CD4-positive, alpha-beta T cell treated with Interleukin-6 for 4 hours (primary cell): ENCODE measurements around the gene FNBP1.

Experiments used
- DNase-seq: peaks from one replicate; pipeline ENCODE4 v3.0.0-alpha.2; 2020; ENCODE audit warnings: mixed read lengths

Gene FNBP1

GRCh38 chr9:129869585-129870501, 173.1 kb downstream of the FNBP1 start:
- no peak for DNase-seq

DNA sequence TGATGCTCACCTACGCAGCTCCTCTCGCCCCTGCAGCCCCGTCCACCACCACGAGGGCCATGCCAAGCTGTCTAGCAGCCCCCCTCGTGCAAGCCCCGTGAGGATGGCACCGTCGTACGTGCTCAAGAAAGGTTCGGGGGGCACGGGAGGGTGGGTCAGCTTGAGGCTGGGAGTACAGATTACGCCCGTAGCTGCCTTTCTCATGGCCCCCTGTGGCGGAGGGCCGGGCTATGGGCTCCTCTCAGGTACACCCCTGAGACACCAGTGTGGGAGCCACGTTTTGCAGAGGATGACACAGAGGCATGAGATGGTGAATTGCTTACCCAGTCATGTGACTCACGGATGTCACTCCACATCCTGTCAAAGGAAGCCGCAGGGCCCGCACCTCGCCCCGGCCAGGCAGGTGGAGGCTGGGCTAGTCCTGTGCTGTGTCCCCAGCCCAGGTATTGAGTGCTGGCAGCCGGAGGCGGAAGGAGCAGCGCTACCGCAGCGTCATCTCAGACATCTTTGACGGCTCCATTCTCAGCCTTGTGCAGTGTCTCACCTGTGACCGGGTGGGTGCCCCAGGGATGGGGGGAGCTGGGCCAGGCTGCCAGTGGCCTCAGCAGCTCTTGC, 174.0 kb downstream of the FNBP1 start:
- peak; percentile 96 for DNase-seq

GRCh38 chr9:129868023-129868871, 174.7 kb downstream of the FNBP1 start:
- DNase-seq: no peak

- DNase-seq: peak; percentile 32
Observed at GRCh38 chr9:129867136-129868022, 175.6 kb downstream of the FNBP1 start.

DNA sequence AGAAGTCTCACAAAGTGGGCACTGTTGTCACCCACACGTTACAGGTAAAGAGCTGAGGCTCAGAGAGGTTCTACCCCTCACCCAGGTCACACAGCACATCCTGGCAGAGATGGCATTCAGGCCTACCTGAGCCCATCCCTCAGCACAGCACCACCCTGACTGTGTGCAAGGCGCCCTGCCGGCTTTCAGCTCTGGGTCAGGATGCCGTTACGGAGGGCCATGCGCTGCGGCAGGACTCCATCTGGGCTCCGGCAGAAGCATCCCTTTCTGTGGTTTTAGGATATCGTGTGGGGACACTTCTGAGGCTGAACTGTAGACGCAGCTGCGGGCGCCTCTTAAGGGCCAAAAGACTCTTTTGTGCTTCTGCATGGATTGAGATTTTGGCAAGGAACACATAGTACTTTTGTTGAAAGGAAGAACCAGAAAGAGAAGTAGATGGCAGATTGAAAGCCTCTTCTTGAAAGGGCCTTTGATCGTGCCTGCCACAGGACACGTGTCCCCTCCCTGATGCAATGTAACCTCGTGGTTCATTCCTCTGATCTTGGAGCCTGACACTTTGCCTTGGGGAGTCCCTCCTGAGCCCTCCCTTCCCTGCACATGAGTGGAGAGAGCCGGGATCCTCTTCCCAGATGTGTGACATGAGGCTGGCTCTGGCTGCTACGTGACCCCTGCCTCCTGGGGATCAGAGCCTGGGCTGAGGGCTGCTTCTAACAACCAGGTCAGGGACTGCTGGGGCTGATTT, 176.4 kb downstream of the FNBP1 start:
- peak; percentile 75 for DNase-seq

- no peak for DNase-seq
Observed at GRCh38 chr9:129865668-129866320, 177.2 kb downstream of the FNBP1 start.

DNA sequence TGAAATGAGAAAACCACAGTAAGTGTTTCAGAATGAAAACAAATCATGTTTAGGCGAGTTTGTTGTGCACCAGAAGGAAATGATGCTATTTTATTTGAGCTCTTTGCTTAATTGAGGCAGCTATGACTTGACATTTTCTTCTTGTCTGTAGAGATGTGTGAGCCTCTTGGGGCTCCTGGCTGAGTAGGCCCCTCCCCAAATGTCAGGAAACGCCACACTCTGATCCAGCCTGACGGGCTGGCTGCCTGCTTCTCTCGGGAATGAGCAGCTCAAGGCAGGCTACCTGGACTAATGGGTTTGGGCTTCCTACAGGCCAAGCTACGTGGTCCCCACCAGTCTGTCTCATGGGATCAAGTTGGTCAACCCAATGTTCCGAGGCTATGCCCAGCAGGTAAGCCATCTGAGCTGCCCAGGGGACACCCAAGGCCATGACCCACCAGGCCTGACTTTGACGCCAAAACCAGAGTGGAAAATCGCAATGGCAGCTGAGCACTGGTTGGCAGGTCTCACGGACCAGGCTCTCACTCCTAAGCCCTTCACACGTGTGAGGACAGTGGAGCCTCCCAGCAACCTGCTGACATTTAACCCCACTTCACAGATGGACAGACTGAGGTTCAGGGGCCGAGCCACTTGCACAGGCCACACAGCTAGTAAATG, 177.9 kb downstream of the FNBP1 start:
- DNase-seq: no peak

- DNase-seq: peak; percentile 85
Observed at GRCh38 chr9:129863059-129863690, 179.8 kb downstream of the FNBP1 start.

DNA sequence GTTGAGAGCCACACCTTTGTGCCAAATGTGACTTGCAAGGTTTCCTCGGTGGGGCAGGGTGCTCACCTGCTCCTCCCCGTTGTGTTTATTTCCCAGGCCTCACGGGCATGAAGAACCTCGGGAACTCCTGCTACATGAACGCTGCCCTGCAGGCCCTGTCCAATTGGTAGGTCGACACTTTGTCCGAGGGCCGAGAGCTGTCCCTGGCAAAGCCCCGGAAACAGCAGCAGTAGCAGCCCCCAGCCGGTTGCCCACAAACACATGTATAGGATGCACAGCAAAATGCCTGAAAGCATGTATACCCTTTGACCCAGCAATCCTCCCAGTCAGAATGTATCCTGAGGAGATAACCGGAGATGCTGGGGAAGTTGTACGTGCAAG, 181.6 kb downstream of the FNBP1 start:
- DNase-seq: no peak

DNA sequence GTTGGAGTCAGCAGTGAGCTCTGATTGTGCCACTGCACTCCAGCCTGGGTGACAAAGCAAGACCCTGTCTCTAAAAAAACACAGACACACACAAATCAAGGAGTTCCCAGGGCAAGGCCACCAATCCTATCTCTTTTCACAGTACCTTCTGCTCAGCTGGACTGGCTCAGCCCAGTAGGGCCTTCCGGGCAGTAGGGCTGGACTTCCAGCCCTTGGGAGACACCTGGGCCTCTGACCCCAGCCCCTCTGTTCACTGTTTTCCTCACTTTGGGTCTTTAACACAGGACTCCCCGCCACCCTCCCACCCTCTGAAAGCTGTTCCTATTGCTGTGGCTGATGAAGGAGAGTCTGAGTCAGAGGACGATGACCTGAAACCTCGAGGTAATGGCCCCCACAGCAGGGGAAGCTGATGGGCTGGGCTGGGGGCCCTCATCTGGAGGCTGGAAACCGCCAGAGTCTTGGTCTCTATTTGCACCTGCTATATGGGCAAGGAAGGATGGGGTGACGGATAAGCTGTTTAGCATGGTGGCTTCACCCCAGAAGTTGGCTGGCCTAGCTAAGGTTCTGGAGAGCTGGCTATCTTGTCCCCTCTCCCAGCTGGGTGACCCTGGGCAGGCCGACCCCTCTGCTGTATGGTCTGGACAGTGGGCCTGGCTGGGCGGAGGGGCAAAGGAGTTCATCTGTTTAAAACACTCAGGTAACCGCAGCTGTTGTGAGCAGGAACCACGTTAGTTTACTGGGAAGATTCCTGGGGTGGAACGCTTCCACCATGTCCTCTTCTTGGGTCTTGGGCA, 182.1 kb downstream of the FNBP1 start:
- DNase-seq: no peak

GRCh38 chr9:129858167-129858962, 184.6 kb downstream of the FNBP1 start:
- DNase-seq: no peak

- DNase-seq: no peak
Observed at GRCh38 chr9:129857207-129857606, 185.8 kb downstream of the FNBP1 start.

- peak; percentile 61 for DNase-seq
Observed at GRCh38 chr9:129854588-129855110, 188.3 kb downstream of the FNBP1 start.

- no peak for DNase-seq
Observed at GRCh38 chr9:129853614-129854013, 189.4 kb downstream of the FNBP1 start.

DNA sequence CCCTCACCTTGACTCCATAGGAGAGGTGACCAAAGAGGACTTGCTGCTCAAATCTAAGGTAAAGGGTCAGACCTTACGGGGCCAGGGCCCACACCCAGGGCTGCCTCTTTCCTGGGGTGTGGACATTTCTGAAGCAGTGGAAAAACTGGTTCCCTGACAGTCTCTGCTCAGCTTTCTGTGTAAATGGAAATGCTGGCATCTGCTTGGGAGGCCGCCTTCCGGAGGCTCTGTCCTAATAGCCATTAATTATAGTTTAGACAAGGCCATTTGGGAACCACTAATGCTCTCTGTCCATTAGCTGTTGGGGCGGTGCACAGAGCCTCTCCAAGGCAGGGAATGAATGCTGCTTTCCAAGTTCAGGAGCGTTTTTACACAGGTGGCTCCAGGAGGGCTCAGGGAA, 190.4 kb downstream of the FNBP1 start:
- no peak for DNase-seq

DNA sequence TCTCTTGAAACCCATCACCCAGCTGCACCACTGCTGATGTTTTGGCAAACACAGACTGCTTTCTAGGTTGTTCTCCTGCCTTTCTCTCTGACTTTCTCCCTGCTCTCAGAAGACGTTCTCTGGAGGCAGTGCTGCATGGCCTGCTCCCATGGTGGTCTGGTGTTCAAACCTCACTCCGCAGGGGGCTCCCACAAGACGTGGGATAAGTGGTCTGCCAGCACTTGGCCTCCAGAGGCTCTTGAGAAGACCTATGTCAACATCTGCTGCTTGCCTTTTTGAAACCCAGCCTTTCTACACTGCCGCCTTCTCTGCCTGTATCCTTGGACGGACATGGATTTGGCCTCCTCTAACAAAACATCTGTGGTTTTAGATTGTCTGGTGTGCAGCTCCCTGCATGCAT, 191.2 kb downstream of the FNBP1 start:
- no peak for DNase-seq

DNA sequence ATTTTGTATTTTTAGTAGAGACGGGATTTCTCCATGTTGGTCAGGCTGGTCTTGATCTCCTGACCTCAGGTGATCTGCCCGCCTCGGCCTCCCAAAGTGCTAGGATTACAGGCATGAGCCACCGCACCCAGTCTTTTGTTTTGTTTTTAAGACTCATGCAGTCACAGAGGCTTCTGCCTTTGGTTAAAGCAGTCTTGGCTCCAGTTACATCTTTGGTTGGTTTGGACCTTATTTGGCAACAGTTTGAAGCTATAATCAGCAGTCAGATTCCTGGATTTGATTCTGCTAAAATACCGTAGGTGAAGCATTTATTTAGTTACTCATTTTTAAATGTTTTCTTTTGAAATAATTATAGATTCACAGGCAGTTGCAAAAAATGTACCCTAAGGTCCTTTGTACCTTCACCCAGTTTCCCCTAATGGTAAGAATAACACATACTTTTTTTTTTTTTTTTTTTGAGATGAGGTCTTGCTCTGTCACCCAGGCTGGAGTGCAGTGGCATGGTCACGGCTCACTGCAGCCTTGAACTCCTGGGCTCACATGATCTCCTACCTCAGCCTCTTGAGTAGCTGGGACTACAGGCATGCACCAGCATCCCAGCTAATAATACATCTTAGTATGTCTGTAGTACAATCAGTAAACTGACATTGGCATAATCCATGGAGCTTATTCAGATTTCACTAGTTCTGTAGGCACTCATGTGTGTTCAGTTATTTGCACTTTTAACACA, 192.0 kb downstream of the FNBP1 start:
- DNase-seq: no peak
